Testis (tissue), 3 donors: Measurements from ENCODE around the gene SRGN. TPM values are rescaled to one million over a fixed set of nuclear protein-coding genes. Genes with fewer than 3 reads are reported as not detected.

ENCODE experiments used
- DNase-seq: peaks from one replicate; pipeline ENCODE4 v3.0.0-alpha.2; 2019
- H3K27ac ChIP-seq, 2 donors: fragments of 200-600 bp; sonication (generic); one replicate each; pipeline ENCODE4 v1.5.1; 2019
- H3K27me3 ChIP-seq: fragments of 200-600 bp; sonication (generic); one replicate; pipeline ENCODE4 v1.5.1; 2019
- H3K36me3 ChIP-seq: fragments of 200-600 bp; sonication (generic); one replicate; pipeline ENCODE4 v1.5.1; 2017; ENCODE audit warnings: low read depth; ENCODE audit errors: missing control alignments
- H3K4me1 ChIP-seq: fragments of 200-600 bp; sonication (generic); one replicate; pipeline ENCODE4 v1.5.1; 2019
- H3K4me3 ChIP-seq, 2 donors: fragments of 200-600 bp; sonication (generic); one replicate each; pipeline ENCODE4 v1.5.1; 2017 to 2019
- H3K9me3 ChIP-seq: fragments of 200-600 bp; sonication (generic); one replicate; pipeline ENCODE4 v1.5.1; 2017
- POLR2A ChIP-seq: fragments of 450-650 bp; IDR thresholded peaks from one replicate; pipeline ENCODE4 v1.6.1; 2017; ENCODE audit warnings: antibody characterized with exemption, mild to moderate bottlenecking, moderate library complexity
- WGBS, 2 donors: methylation state at CpG; one replicate each; pipeline ENCODE4 v1.1.5; 2018; 5-methylcytosine and 5-hydroxymethylcytosine counted together
- intact Hi-C: fragments of 100-400 bp; cut with DNase I; formaldehyde crosslinking; loops from one replicate; pipeline ENCODE4 v1.15.1; 2023; ENCODE audit warnings: low total_unique reads
- polyA plus RNA-seq: library from polyadenylated mRNA; stranded (reverse); fragments of 350-450 nt; fragmentation: Illumina TruSeq; extraction: RNeasy Lipid Tissue Mini Kit (QIAGEN cat#74804); gene quantifications from one replicate; pipeline ENCODE4 v1.2.3, GENCODE V29; 2014; ENCODE audit warnings: low read depth, low replicate concordance; ENCODE audit not compliant: insufficient read depth
- total RNA-seq, 2 donors: library from RNA; depleted of rRNA; stranded (reverse); fragments of >200 nt; gene quantifications; one replicate each; pipeline ENCODE4 v1.2.3, GENCODE V29; 2016
- TF ChIP-seq, protein P1 (sequence below), 3 experiments: fragments of 450-650 bp in 2 of 3; fragments of 200-600 bp in 1 of 3; sonication (generic) in 1 of 3; IDR thresholded peaks; one replicate each; pipeline ENCODE4 v1.5.1; 2016 to 2019; ENCODE audit warnings: antibody characterized with exemption in 3 of 3, mild to moderate bottlenecking in 2 of 3, moderate library complexity in 1 of 3

The SRGN gene
- total and polyA plus RNA-seq, 3 donors from 2014 or later: 25.7 to 61.1 (median 35.8) TPM

- Histone ChIP-seq H3K9me3 (no peaks in the 10 kb centered on the region), H3K4me1 (no peaks in the 10 kb centered on the region), H3K4me3 (no peak overlapping the region), H3K36me3 (no peaks in the 10 kb centered on the region), H3K27me3 (no peaks in the 10 kb centered on the region), H3K27ac (no peak overlapping the region)
- 44 to 56% methylated on average over 7 of the region's 7 CpGs for WGBS, 2 donors
- intact Hi-C loops: no loop called here
- no peak for DNase-seq
- no peak for TF ChIP-seq POLR2A
- TF ChIP-seq, protein P1, sequence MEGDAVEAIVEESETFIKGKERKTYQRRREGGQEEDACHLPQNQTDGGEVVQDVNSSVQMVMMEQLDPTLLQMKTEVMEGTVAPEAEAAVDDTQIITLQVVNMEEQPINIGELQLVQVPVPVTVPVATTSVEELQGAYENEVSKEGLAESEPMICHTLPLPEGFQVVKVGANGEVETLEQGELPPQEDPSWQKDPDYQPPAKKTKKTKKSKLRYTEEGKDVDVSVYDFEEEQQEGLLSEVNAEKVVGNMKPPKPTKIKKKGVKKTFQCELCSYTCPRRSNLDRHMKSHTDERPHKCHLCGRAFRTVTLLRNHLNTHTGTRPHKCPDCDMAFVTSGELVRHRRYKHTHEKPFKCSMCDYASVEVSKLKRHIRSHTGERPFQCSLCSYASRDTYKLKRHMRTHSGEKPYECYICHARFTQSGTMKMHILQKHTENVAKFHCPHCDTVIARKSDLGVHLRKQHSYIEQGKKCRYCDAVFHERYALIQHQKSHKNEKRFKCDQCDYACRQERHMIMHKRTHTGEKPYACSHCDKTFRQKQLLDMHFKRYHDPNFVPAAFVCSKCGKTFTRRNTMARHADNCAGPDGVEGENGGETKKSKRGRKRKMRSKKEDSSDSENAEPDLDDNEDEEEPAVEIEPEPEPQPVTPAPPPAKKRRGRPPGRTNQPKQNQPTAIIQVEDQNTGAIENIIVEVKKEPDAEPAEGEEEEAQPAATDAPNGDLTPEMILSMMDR (IDR thresholded peaks at IDR 0.05): no peak
Measured at GRCh38 chr10:69056129-69056528, 31.8 kb upstream of the SRGN start.

- Histone ChIP-seq H3K27me3 (no peaks in the 10 kb centered on the region), H3K36me3 (no peaks in the 10 kb centered on the region), H3K4me1 (peaks cover 2% of the 10 kb centered on the region), H3K27ac (peak overlapping the region; percentile 22 to 44), H3K9me3 (no peaks in the 10 kb centered on the region), H3K4me3 (no peak overlapping the region)
- DNase-seq: no peak
- intact Hi-C loops: no loop called here
- 85 to 97% methylated on average over 10 to 14 of the region's 14 CpGs for WGBS, 2 donors
- TF ChIP-seq, protein P1 (IDR thresholded peaks at IDR 0.05): no peak
- TF ChIP-seq POLR2A: no peak
Measured at GRCh38 chr10:69056536-69057260, 31.2 kb upstream of the SRGN start.

DNA sequence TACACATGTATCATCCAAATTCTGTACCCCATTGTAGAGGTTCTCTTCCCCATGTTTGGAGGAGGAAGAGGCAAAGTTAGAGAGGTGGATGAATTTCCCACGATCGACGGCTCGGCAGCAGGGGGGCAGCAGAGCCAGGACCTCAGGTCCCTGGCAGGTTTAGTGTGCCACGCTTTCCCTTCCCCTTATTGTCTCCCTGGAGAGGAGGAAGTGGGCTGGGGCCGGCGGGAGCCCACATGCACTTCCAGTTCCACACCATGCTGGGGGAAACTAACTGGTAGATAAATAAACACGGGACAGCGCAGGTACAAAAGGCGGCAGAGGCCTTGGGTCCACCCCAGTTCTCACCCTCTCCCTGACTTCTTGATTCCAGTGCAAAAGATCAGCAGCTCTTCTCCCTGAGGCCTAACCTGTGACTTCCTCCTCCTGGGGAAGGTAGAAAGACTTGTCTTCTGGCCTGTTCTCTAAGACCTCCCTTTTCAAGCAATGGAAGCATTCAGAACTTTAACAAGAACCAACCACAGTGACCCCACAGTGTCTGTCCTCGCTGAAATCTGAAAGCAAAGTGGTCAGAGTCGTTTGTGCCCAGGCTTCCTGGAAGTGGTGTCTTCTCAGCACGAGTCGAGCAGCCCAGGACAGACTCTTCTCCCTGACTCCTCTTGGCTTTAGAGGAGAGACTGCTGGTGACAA, 30.5 kb upstream of the SRGN start:
- peaks cover 7% of the 10 kb centered on the region for H3K4me1 ChIP-seq
- no peaks in the 10 kb centered on the region for H3K9me3 ChIP-seq
- no peak overlapping the region for H3K4me3 ChIP-seq
- H3K27ac ChIP-seq: peak overlapping the region; percentile 22 to 39
- DNase-seq: no peak
- 72 to 92% methylated on average over 7 to 14 of the region's 14 CpGs for WGBS, 2 donors
- no peaks in the 10 kb centered on the region for H3K27me3 ChIP-seq
- H3K36me3 ChIP-seq: no peaks in the 10 kb centered on the region
- intact Hi-C loops: no loop called here
- TF ChIP-seq, protein P1 (IDR thresholded peaks at IDR 0.05): no peak
- TF ChIP-seq POLR2A: no peak

DNA sequence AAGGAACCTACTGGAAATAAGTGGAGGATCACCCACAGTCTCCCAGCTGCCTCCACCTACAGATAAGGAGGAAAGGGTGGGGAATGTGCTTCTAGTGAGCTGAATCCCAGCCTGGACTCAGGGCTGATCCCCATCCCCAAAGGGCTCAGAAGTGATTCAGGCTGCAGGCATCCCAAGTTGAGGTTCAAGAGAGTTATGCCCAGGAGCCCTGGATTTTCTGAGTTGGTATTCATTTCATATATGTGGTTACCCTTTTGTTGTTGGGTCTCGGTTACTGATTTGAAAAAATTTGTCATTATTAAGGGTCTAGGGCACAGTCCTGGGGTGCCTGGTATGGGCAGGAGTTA, 30.0 kb upstream of the SRGN start:
- WGBS, 2 donors: 0% methylated on average over 1 of the region's 1 CpG
- intact Hi-C loops: no loop called here
- H3K27me3 ChIP-seq: no peaks in the 10 kb centered on the region
- H3K27ac ChIP-seq: peak overlapping the region in 1 of 2 donors; percentile 39
- TF ChIP-seq, protein P1 (IDR thresholded peaks at IDR 0.05): no peak
- no peaks in the 10 kb centered on the region for H3K36me3 ChIP-seq
- H3K4me3 ChIP-seq: no peak overlapping the region
- DNase-seq: no peak
- H3K4me1 ChIP-seq: peaks cover 7% of the 10 kb centered on the region
- no peaks in the 10 kb centered on the region for H3K9me3 ChIP-seq
